KBM-7 (cell line): ENCODE measurements around the gene CISH.
A peak's percentile ranks its signal among the peaks of the same experiment; 100 is the strongest.

Source experiments
- DNase-seq: peaks from one replicate; pipeline ENCODE4 v3.0.0-alpha.2; 2015
- in situ Hi-C: fragments of 300-500 bp; cut with MboI; formaldehyde crosslinking; loops from 2 replicates; pipeline ENCODE4 v1.14.3; 2020; ENCODE audit warnings: low sequenced_read_pairs, low pct_unique_long_range_greater_than_20kb, mixed read lengths

CISH gene

GRCh38 chr3:50644561-50644960 is 33.0 kb upstream of the CISH start:
- in situ Hi-C loops: no loop called here
- no peak for DNase-seq

GRCh38 chr3:50642382-50642781 is 30.8 kb upstream of the CISH start:
- in situ Hi-C loops: no loop called here
- DNase-seq: no peak

GRCh38 chr3:50639055-50639494 is 27.5 kb upstream of the CISH start:
- DNase-seq: no peak

GRCh38 chr3:50637945-50638344 is 26.4 kb upstream of the CISH start:
- peak; percentile 25 for DNase-seq
- in situ Hi-C loops: no loop called here

More at GRCh38 chr3:50639055-50639494, 27.5 kb upstream of the CISH start:
- in situ Hi-C loops: no loop called here

- in situ Hi-C loops: no loop called here
- no peak for DNase-seq
Observed at GRCh38 chr3:50637011-50637410, 25.4 kb upstream of the CISH start.

GRCh38 chr3:50635066-50635465 is 23.5 kb upstream of the CISH start:
- no peak for DNase-seq
- in situ Hi-C loops: no loop called here

- no peak for DNase-seq
- in situ Hi-C loops: no loop called here
Observed at GRCh38 chr3:50633230-50633790, 21.7 kb upstream of the CISH start.

GRCh38 chr3:50632450-50632849 is 20.9 kb upstream of the CISH start:
- peak; percentile 65 for DNase-seq
- in situ Hi-C loops: no loop called here

- in situ Hi-C loops: no loop called here
- peak; percentile 23 for DNase-seq
Observed at GRCh38 chr3:50630877-50631276, 19.3 kb upstream of the CISH start.

- no peak for DNase-seq
- in situ Hi-C loops: no loop called here
Observed at GRCh38 chr3:50630394-50630793, 18.8 kb upstream of the CISH start.

- in situ Hi-C loops: no loop called here
- no peak for DNase-seq
Observed at GRCh38 chr3:50628601-50629000, 17.0 kb upstream of the CISH start.

- peak; percentile 46 for DNase-seq
- in situ Hi-C loops: no loop called here
Observed at GRCh38 chr3:50627407-50628051, 16.0 kb upstream of the CISH start.

- in situ Hi-C loops: no loop called here
- no peak for DNase-seq
Observed at GRCh38 chr3:50626401-50626800, 14.8 kb upstream of the CISH start.

GRCh38 chr3:50625231-50626182 is 13.9 kb upstream of the CISH start:
- in situ Hi-C loops: no loop called here
- no peak for DNase-seq

- no peak for DNase-seq
- in situ Hi-C loops: no loop called here
Observed at GRCh38 chr3:50624634-50625033, 13.1 kb upstream of the CISH start.

- peak; percentile 41 for DNase-seq
- in situ Hi-C loops: no loop called here
Observed at GRCh38 chr3:50623840-50624474, 12.4 kb upstream of the CISH start.

GRCh38 chr3:50622881-50623280 is 11.3 kb upstream of the CISH start:
- no peak for DNase-seq
- in situ Hi-C loops: no loop called here

GRCh38 chr3:50620820-50621219 is 9.2 kb upstream of the CISH start:
- DNase-seq: no peak
- in situ Hi-C loops: no loop called here

- in situ Hi-C loops: no loop called here
- DNase-seq: peak; percentile 96
Observed at GRCh38 chr3:50620420-50620819, 8.8 kb upstream of the CISH start.
